Prostate gland (tissue), 1 donor: ENCODE measurements around the gene CERS6.

Experiments
- POLR2A ChIP-seq: fragments of 450-650 bp; IDR thresholded peaks from one replicate; pipeline ENCODE4 v1.6.1; 2016; ENCODE audit warnings: antibody characterized with exemption, mild to moderate bottlenecking
- POLR2AphosphoS5 ChIP-seq: sonication (generic); formaldehyde crosslinking; IDR thresholded peaks from one replicate; pipeline ENCODE4 v1.6.1; 2017; ENCODE audit warnings: antibody characterized with exemption

DNA sequence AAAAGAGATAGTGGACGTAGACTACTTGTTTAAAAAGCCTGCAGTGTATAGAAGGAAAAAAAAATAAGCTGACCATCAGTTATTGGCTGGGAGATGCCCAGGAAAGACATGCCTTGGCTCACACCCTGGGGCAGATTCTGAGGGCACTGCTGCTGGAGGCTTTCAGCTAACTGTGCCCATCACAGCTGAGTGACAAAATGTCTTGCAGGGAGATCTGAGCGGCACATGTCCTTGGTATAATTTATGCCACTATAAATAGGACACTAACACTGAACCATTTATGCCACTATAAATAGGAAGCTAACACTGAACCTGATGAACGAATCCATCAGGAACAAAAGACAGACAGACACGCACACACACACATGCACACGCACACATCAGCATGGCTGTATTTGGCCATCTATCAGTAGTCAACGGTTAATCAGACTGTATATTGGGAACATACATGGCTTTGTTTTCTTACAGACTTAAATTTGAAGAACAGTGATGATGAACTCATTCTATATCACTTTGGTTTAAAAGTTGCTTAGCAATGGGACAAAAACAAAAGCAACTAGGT is 278.2 kb downstream of the CERS6 start:
- no peak for TF ChIP-seq POLR2A
- TF ChIP-seq POLR2AphosphoS5, result no peak
